ENCODE results near the gene MAPK8. TPM values are rescaled to one million over a fixed set of nuclear protein-coding genes. Genes with fewer than 3 reads are reported as not detected.

Gene MAPK8
- total RNA-seq, 1 donor from 2014 or later: 7.7 TPM

DNA sequence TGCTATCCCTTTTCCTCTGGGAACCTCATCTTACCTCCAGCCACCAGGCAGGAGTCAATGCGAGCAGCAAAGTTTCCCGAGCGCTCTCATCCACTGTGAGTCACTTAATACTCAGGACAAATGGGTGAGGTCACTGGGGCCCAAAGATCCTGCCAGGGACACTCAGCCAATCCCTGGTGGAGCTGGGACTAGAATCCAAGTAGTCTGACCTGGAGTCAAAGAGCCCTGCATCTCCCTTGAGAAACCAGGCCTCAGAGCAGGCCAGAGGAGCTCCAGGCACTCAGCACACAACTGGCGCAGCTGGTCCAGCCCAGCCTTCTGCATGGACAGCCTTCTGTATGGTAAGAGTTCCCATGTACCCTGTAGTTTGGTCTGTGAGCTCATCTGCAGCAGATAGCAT, 142.3 kb downstream of the MAPK8 start:
- Histone ChIP-seq H3K9me3 (no peaks in the 10 kb centered on the region), H3K4me3 (no peak overlapping the region), H3K36me3 (peaks cover 0 to 3% of the 10 kb centered on the region in 2 donors), H3K4me1 (peaks cover 0 to 4% of the 10 kb centered on the region in 2 donors), H3K27ac (no peak overlapping the region), H3K27me3 (no peaks in the 10 kb centered on the region)
- DNase-seq (ENCODE audit: low spot score in 2 of 2): no peak
- no peak for TF ChIP-seq CTCF (IDR thresholded peaks at IDR 0.05)
- intact Hi-C loops (cut with DNase I): no loop called here

GRCh38 chr10:48449501-48450232, 143.2 kb downstream of the MAPK8 start:
- no peak for DNase-seq (ENCODE audit: low spot score in 2 of 2)
- peaks cover 0 to 4% of the 10 kb centered on the region in 2 donors for H3K4me1 ChIP-seq
- intact Hi-C loops (cut with DNase I): no loop called here

DNA sequence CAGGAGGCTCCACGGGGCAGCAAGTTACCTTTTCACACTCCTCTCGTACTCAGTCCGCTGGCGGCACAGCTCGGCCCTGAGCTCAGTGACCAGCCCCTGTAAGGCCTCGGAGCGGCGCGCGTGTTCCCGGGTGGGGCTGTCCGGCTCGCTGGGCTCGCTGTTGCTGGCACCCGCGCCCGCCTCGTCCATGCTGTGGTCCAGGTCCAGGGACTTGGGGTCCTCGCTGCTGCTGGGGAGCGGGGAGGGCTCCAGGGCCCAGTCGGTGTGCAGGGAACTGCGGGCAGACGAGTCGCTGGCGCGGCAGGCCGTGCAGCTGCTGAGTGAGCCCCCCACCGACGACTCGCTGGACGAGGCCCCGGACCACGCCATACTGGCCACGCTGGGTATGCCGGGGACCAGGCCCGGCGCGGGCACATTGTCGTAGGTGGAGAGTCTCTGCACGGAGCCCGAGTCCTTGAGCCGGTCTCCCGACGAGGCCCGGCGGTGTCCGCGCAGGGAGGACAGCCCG, 143.8 kb downstream of the MAPK8 start:
- intact Hi-C loops (cut with DNase I): no loop called here
- no peak for DNase-seq (ENCODE audit: low spot score in 2 of 2)
- no peaks in the 10 kb centered on the region for H3K9me3 ChIP-seq
- H3K27me3 ChIP-seq: no peaks in the 10 kb centered on the region
- H3K4me1 ChIP-seq: peaks cover 0 to 4% of the 10 kb centered on the region in 2 donors
- TF ChIP-seq CTCF (IDR thresholded peaks at IDR 0.05): no peak
- peaks cover 0 to 3% of the 10 kb centered on the region in 2 donors for H3K36me3 ChIP-seq
- H3K27ac ChIP-seq: no peak overlapping the region
- no peak overlapping the region for H3K4me3 ChIP-seq

More at GRCh38 chr10:48449501-48450232, 143.2 kb downstream of the MAPK8 start:
- H3K27me3 ChIP-seq: no peaks in the 10 kb centered on the region
- no peak for TF ChIP-seq CTCF (IDR thresholded peaks at IDR 0.05)
- no peak overlapping the region for H3K4me3 ChIP-seq
- peaks cover 0 to 3% of the 10 kb centered on the region in 2 donors for H3K36me3 ChIP-seq
- no peaks in the 10 kb centered on the region for H3K9me3 ChIP-seq
- H3K27ac ChIP-seq: no peak overlapping the region

GRCh38 chr10:48450741-48451466, 144.4 kb downstream of the MAPK8 start:
- TF ChIP-seq CTCF (IDR thresholded peaks at IDR 0.05): no peak
- H3K27me3 ChIP-seq: no peaks in the 10 kb centered on the region
- no peak for DNase-seq (ENCODE audit: low spot score in 2 of 2)
- intact Hi-C loops (cut with DNase I): no loop called here
- H3K36me3 ChIP-seq: peaks cover 0 to under 1% of the 10 kb centered on the region in 2 donors
- no peak overlapping the region for H3K4me3 ChIP-seq
- H3K27ac ChIP-seq: no peak overlapping the region
- H3K9me3 ChIP-seq: no peaks in the 10 kb centered on the region
- peaks cover 0 to 4% of the 10 kb centered on the region in 2 donors for H3K4me1 ChIP-seq

GRCh38 chr10:48451969-48452878, 145.7 kb downstream of the MAPK8 start:
- no peak for TF ChIP-seq CTCF (IDR thresholded peaks at IDR 0.05)
- no peak for DNase-seq (ENCODE audit: low spot score in 2 of 2)

More at GRCh38 chr10:48451969-48452878, 145.7 kb downstream of the MAPK8 start:
- H3K36me3 ChIP-seq: no peaks in the 10 kb centered on the region
- intact Hi-C loops (cut with DNase I): no loop called here
- H3K4me3 ChIP-seq: no peak overlapping the region
- H3K4me1 ChIP-seq: peaks cover 0 to 4% of the 10 kb centered on the region in 2 donors
- H3K27ac ChIP-seq: no peak overlapping the region
- no peaks in the 10 kb centered on the region for H3K27me3 ChIP-seq
- H3K9me3 ChIP-seq: no peaks in the 10 kb centered on the region

Data from ascending aorta (tissue), 2 donors.